Measurements from ENCODE around the gene TMEM147. TPM values are rescaled to one million over a fixed set of nuclear protein-coding genes. Genes with fewer than 3 reads are reported as not detected.

TMEM147 gene
- total and polyA plus RNA-seq, 2 donors (not counting 3 experiments of a cell fraction or from before 2014, with no cell fraction given): 75.8 to 214 TPM

GRCh38 chr19:35516310-35516709, 29.1 kb upstream of the TMEM147 start:
- BruUV-seq (replicated peaks): no TSS peak
- no peak overlapping the region for H3K27ac ChIP-seq (ENCODE audit: insufficient read depth, low read depth, low read length)
- H4K20me1 ChIP-seq (replicated peaks; ENCODE audit: control insufficient read depth, extremely low read depth, insufficient read depth, low read length): no peaks in the 10 kb centered on the region
- POLR2A ChIA-PET: no interaction called here
- no peaks in the 10 kb centered on the region for H3K9me3 ChIP-seq (replicated peaks; ENCODE audit: control insufficient read depth, insufficient read depth, low read length)
- CTCF ChIA-PET: interaction anchor here (1.6 kb wide), 1 partner anchor 21 kb away, joined by 5 read pairs; no protein-coding TSS in a partner anchor
- no peaks in the 10 kb centered on the region for H3K9me1 ChIP-seq (replicated peaks; ENCODE audit: control insufficient read depth, extremely low read depth, insufficient read depth, low read length)
- no peak overlapping the region for H2AFZ ChIP-seq (ENCODE audit: low read depth, low read length)
- H3K36me3 ChIP-seq (ENCODE audit: control insufficient read depth in 2 of 2, extremely low read depth in 1 of 2, insufficient read depth in 2 of 2, low read length in 2 of 2): no peaks in the 10 kb centered on the region
- DNase-seq (ENCODE audit: low read depth, low spot score) (no peak), FAIRE-seq (no peak)
- H3K79me2 ChIP-seq (ENCODE audit: control insufficient read depth, insufficient read depth, low read length): no peaks in the 10 kb centered on the region
- dilution Hi-C loops (cut with MboI; ENCODE audit: extremely low pct_ligation_motif_present, low sequenced_read_pairs): no loop called here
- H3K4me2 ChIP-seq (ENCODE audit: insufficient read depth, low read length): no peak overlapping the region
- peaks cover 11% of the 10 kb centered on the region in 2 experiments for H3K27me3 ChIP-seq (ENCODE audit: control insufficient read depth in 2 of 2, insufficient read depth in 2 of 2, low read length in 2 of 2)
- H3K4me3 ChIP-seq (replicated peaks in 1 of 3; ENCODE audit: insufficient read depth in 1 of 3, low read depth in 1 of 3, low read length in 3 of 3): no peak overlapping the region
- intact Hi-C loops (cut with micrococcal nuclease): no loop called here
- H3K4me1 ChIP-seq (ENCODE audit: control insufficient read depth, extremely low read depth, insufficient read depth, low read length): no peaks in the 10 kb centered on the region
- no peak for TF ChIP-seq POLR2AphosphoS5 (IDR thresholded peaks at IDR 0.05; ENCODE audit: insufficient read depth, low read depth, low read length)
- no peak for TF ChIP-seq FOS (IDR thresholded peaks at IDR 0.05; ENCODE audit: borderline replicate concordance, insufficient read depth, low read length)
- no peak for TF ChIP-seq CTCF (IDR thresholded peaks at IDR 0.05; ENCODE audit: extremely low read depth in 1 of 2, insufficient read depth in 1 of 2, low read depth in 1 of 2, low read length in 2 of 2)
- no peak for TF ChIP-seq MYC (IDR thresholded peaks at IDR 0.05; ENCODE audit: low read depth, low read length)
- no peak for TF ChIP-seq JUN (IDR thresholded peaks at IDR 0.05; ENCODE audit: borderline replicate concordance, insufficient read depth, insufficient read length, low read depth)
- no peak for TF ChIP-seq EZH2 (IDR thresholded peaks at IDR 0.05; ENCODE audit: borderline replicate concordance, low read depth, low read length, severe bottlenecking)
- no peak for TF ChIP-seq POLR2A (IDR thresholded peaks at IDR 0.05; ENCODE audit: low read depth, low read length)
- no peak overlapping the region for H3K9ac ChIP-seq (replicated peaks; ENCODE audit: extremely low read depth, insufficient read depth, low read length)
